Measurements from ENCODE around the gene PXDC1. TPM values are rescaled to one million over a fixed set of nuclear protein-coding genes. Genes with fewer than 3 reads are reported as not detected.

PXDC1 gene
- total RNA-seq, 1 experiment from 2014 or later, result 59.0 TPM

Small RNA genes lying within 50 kb of the gene (small RNA-seq; reads per million reads assigned to genes)
- 0 to 0.02 reads per million in 2 experiments for gene AL033523.1

Other genes starting within 250 kb of the PXDC1 start
- 14.4 and 16.7 TPM in 2 replicates for gene FAM50B, start 97.7 kb upstream of the PXDC1 start, total RNA-seq (2014; rRNA removed; shearing (Covaris generic))